HG02610 (cell line): ENCODE measurements around the gene RBM20.

Experiments
- ATAC-seq: cut with Tn5 transposase; IDR thresholded peaks from one replicate; pipeline ENCODE4 v1.9.1; 2021; ENCODE audit warnings: mild to moderate bottlenecking, moderate library complexity; ENCODE audit not compliant: unreplicated experiment

The RBM20 gene

DNA sequence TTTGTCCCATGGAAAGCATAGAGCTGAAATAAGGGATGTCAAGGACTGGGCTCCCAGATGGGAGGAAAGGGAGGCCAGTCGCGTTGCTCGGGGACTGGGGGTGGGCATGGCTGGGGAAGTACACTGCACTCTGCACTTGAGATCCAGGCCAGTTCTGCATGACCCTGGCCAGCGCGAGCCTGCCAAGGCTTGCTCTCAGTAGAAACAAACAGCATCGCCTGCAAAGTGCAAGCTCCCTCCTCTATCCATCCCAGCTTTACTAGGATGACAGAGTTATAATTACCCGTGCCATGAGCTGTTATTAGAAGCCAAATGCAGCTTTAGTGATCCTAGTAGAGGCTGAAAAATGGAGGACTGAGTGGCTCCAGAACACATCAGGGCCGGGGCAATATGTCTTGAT is 183.7 kb downstream of the RBM20 start:
- ATAC-seq = no peak

DNA sequence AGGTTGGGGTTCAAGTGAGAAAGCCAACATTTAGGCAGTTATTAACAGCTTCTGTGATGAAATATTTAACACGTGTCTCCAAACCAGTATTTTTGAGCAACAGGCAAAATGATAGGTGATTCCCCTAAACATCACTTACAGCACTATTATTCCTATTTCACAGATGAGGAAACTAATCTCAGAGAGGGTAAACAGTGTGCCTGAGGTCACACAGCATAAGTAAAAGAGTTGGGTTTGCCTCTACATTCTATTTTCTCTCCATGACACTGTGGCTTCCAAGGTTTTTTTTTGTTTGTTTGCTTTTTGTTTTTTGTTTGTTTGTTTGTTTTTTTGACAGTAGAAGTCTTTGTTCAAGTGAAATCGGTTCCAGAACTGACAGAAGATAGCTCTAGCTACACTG is 184.4 kb downstream of the RBM20 start:
- ATAC-seq = no peak

DNA sequence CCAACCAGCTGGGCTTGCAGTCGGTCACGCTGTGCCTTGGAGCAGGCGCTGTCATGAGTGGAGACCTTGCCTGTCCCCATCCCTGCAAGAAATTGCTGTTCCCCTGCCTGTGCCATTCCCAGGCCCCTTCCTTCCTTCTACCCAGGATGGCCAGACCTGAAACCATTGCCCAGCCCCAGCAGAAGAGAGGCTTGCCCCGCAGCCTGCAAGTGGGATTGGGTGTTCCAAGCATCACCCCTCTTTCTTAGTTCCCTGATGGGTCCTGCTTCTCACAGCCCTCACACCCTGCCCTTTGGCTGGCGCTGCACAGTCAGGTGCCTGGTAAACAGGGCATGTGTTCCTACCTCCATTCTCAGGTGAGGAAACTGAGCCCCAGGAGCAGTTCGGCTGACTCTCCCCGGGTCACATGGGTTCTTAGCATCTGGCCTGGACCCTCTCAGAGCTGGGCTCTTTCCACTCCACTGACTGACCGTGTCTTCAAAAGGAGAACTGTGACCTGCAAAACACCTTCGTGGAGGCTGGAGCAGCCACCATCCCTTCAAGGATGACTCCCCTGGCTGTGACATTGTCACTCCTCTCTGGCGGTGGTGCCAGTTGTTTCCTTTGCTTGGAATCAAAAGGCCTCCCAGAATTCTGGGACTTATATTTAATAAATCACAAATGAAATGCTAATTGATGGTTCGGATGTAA is 185.7 kb downstream of the RBM20 start:
- no peak for ATAC-seq

GRCh38 chr10:110833234-110833940 is 189.3 kb downstream of the RBM20 start:
- ATAC-seq = no peak

DNA sequence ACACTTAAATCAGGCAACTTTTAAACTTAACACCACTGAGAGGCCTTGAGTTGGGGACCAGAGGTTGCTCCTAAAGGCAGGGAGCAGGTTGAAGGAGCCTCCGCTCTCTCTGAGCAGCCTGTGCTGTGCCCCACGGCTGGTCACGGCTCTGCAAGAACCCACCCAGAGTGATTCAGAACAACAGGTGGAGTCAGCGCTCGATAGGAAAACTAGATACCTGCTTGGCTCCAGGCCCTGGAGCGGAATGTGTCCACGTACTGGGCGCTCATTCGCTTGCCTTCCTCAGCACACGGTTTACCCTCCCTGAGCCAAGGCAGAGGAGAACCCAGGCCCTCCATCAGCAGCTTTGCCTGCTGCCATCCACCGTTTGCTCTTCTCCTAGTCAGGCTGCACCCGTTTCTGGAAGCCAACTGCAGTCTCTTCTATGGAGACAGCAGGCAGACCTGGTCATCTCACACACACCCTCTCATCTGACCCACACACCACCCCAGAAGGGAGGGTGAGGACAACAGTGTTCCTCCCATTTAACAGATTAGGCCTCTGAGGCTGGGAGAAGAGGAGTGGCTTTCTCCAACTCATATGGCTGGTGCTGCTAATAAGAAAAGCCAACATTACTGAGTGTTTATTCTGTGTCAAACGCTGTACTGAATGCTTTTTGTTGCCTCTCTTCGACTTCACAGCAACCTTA is 189.9 kb downstream of the RBM20 start:
- no peak for ATAC-seq

DNA sequence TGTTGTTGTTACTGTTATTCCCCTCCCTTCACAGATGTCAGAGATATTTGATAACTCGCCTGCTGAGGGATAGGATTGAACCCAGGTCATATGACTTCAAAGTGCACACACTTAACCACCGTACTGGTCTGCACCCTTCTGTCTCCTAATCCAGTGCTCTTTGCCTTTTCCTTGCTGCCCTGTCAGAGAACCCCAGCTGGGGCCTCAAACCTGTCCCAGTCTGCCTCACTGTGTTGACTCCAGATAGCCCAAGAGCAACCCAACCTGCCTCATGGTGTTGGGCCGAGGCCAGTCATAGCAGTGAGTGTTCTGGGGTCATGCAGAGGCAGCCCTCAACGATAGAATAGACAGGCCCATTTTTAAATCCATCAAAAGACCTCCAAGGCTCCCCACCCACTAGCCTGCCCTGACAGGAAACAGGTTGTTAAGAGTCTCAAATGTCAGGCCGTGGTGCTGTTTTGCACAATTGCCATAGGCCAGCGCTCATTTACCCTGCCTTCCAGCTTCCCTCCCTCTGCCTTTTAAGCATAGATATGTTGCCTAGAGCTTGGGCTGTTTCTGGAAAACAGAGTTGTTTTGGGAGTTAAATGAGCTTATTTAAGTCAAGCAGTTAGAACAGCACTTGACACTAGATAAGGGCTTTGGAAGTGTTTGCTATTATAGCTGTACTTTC is 190.6 kb downstream of the RBM20 start:
- ATAC-seq = no peak

DNA sequence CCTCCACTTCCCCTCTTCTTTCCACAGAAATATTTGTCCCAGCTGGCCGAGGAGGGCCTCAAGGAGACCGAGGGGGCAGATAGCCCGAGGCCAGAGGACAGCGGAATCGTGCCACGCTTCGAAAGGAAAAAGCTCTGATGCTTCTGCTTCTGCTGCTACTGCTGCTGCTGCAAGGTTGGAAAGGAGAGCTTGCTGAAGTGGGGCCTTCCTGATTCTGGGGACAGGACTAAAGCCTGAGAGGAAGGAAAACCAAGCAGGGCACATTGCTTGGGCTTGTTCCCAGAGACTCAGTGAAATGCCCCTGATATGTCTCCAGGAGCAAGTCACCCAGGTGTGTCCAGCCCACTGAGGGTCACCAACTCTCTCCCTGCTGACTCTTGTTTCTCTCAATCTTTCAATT is 191.7 kb downstream of the RBM20 start:
- ATAC-seq = no peak

DNA sequence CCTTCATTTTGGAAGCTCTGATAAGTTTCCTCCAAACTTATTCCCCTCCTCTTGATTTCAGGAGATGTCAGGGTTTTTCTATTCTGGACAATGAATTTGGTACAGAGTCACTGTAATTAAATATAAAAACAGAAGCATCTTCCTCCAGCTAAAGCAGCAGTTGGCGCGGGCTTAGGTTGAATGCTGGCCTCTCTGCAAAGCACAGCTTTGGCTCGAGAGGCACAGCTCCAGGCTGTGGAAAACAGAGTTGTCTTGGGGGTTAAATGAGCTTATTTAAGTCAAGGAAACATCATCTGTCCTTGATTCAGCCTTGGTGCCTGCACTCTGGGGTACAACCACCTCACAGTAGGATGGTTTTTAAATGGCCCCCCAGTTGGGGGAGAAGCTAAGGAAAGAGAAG is 192.6 kb downstream of the RBM20 start:
- no peak for ATAC-seq

DNA sequence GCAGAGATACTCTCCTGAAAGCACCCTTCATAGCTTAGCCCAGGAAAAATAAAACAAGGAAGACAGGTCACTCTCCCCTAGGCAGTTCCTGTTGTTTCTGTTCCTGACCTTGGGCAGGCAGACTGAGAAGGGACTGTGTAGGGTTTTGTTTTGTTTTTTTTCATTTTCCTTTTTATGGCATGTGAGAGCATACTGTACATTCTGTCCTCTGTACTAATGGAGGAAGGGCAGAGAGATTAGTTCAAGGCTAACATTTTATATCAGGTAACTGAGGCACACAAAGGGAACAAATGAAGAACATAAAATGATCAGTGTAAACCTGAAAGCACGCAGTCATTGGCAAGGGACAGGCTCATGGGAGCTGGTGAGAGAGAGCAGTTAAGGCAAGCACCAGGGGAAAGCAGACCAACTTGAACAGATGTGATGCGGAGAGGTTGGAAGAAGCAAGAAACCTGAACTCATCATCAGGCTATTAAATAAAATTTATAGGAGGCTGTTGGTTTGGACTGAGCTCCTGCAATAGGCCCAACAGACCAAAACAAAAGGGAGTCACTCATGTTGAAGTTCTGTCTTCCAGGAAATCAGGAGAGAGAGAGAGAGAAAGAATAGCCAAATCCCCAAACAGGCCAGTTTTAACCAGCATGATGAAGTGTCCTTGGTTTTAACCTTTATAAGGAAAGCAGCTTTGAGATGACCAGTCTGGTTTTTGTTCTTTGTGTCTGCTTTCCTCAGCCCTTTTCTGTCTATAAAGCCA is 193.5 kb downstream of the RBM20 start:
- ATAC-seq = no peak

- ATAC-seq = no peak
Observed at GRCh38 chr10:110840225-110840922, 196.2 kb downstream of the RBM20 start.

- no peak for ATAC-seq
Observed at GRCh38 chr10:110840923-110841428, 196.8 kb downstream of the RBM20 start.

GRCh38 chr10:110841767-110842267 is 197.7 kb downstream of the RBM20 start:
- ATAC-seq = peak; percentile 85

DNA sequence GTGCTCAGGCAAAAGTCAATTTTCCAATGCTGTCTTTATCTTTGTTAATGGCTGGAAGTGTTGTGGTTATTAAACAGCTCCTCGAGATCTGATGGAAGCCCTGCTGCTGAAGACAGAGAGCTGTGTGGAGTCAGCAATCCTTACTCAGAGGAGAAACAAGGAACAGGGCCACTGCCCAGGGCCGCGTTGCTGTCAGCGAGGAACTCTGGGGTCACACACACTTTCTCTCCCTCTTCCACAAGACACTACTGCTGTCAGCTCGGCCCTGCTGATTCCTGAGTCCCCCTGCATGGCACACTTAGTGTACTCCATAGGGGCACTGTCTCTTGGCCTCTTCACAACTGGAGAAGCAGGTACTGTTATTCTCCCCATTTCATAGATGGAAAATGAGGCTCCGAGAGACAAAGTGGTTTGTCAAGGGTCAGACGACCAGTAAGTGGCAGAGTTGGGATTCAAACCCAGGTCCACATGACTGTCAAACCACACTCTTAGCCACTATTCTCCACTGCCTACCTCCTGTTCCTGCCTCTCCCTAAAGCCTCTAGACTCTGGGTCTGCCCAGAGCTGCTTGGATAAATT is 198.3 kb downstream of the RBM20 start:
- no peak for ATAC-seq

GRCh38 chr10:110843031-110843430 is 198.9 kb downstream of the RBM20 start:
- peak; percentile 64 for ATAC-seq

- no peak for ATAC-seq
Observed at GRCh38 chr10:110843796-110844616, 199.9 kb downstream of the RBM20 start.

DNA sequence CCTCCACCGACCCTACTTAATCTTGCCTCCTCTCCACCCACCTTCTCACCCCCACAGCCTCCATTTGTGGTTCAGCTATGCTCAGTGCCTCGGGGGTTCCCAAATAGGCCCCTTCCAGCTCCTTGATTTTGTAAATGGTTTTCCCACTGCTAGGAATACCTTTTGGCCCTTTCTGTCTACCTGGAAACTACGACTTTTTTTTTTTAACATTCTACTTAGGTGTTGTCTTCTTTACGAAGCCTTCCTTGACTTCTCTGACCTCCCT is 200.4 kb downstream of the RBM20 start:
- ATAC-seq = no peak

GRCh38 chr10:110845192-110845755 is 201.1 kb downstream of the RBM20 start:
- no peak for ATAC-seq
